Activated effector memory CD4-positive, alpha-beta T cell treated with anti-CD3 and anti-CD28 coated beads, Interleukin-2, amount 50 U/mL, for 16 hours (primary cell): ENCODE data around the gene WDR27.

ENCODE experiments used
- DNase-seq: peaks from one replicate; pipeline ENCODE4 v3.0.0-alpha.2; 2020

The WDR27 gene

GRCh38 chr6:169558774-169559441 is 142.9 kb downstream of the WDR27 start:
- DNase-seq = no peak

GRCh38 chr6:169558378-169558773 is 143.5 kb downstream of the WDR27 start:
- DNase-seq = no peak

GRCh38 chr6:169557887-169558286 is 143.9 kb downstream of the WDR27 start:
- no peak for DNase-seq

- no peak for DNase-seq
These were observed 144.9 kb downstream of the WDR27 start for GRCh38 chr6:169556758-169557548.

DNA sequence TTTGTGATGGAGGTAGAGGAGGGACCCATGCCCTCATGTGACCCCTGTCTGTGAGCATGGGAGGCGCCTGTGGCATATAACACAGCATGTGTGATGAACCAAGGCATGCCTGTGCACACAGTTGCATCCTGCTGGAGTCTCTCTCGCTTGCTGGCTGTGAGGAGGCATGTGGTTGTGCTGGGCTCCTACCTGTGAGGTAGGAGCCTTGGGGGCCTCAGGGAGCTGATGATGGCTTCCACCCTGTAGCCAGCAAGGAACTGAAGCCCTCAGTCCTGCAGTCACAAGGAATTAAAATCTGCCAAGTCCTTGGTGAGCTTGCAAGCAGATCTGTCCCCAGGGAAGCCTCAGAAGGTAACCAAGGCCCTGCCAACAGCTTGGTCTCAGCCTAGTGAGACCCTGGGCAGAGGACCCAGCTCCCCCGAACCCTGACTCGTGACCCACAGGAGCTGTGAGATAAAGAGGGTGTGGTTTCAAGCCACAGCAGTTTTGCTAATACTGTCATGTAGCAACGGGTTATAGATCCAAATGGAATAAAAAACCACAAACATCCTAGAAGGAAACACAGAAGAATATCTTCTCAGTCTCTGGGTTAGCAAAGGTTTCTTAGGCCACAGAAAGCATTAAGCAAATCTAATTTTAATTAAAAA is 145.7 kb downstream of the WDR27 start:
- no peak for DNase-seq

- no peak for DNase-seq
These were observed 155.8 kb downstream of the WDR27 start for GRCh38 chr6:169545982-169546381.

- no peak for DNase-seq
These were observed 158.1 kb downstream of the WDR27 start for GRCh38 chr6:169543704-169544103.

- no peak for DNase-seq
These were observed 159.3 kb downstream of the WDR27 start for GRCh38 chr6:169542491-169542890.

DNA sequence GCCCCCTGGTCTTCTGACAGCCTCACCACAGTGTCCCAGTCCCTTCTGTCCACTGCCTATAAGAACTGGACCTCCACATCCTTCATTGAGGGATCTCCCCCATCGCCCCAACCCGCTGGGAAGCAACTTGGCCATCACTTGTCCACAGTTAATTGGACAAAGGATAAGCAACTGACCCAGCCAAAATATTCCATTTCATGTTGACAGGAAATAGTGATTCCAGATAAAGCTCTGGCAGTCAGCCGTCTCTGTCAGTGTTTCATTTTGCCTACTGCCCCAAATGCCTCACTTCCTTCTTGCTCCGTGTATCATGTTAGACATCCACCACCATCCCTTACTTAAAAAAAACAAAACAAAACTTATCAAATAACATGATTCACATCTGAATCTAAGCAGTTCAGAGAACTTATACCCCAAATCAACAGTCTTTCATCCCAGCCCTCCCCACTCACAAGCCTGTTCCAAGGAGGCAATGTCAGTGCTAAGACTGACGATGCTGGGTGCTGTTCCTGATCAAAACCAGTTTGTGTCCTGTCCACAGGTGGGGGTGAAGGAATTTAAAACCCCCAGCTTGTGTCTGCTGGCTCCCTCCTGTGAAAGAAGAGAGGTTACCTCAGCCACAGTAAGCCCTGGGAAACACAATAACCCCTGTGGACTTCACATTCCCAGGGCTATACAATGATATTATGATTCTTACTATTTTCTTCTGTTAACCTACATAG is 162.5 kb downstream of the WDR27 start:
- DNase-seq = no peak

DNA sequence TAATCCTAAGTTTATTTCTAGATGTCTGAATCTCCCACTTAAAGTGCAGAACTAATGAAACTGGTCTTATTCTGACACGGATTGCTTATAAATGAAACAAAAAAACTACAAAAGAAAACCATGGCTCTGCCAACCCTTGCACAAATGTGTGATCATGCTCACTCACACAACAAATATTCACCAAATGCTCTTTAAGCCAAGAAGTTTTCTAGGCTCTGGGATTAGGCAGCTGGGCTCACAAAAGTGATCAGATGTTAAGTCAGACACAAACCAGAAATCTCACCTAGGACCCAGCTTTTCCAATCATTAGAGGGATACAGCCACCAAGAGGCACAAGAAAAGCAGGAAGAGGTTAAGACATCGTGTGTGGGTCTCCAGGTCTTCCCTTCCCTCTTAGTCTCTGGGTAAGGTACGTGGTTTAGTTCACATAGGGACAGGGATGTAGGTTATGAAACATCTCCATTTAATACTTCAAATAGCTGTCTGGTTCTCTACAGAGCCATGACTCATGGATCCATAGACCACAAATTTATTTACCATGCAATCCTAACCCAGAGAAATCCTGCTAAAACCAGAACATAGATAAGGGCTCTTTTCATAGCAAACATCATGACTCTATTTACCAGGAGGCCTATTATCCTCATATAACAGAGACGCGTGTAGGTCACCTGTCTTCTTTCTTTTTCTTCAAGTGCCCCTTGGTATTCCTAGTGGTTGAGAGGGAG is 165.2 kb downstream of the WDR27 start:
- DNase-seq = no peak

- no peak for DNase-seq
These were observed 167.8 kb downstream of the WDR27 start for GRCh38 chr6:169534039-169534421.

- no peak for DNase-seq
These were observed 168.4 kb downstream of the WDR27 start for GRCh38 chr6:169533301-169534038.

GRCh38 chr6:169530752-169531123 is 171.1 kb downstream of the WDR27 start:
- no peak for DNase-seq

DNA sequence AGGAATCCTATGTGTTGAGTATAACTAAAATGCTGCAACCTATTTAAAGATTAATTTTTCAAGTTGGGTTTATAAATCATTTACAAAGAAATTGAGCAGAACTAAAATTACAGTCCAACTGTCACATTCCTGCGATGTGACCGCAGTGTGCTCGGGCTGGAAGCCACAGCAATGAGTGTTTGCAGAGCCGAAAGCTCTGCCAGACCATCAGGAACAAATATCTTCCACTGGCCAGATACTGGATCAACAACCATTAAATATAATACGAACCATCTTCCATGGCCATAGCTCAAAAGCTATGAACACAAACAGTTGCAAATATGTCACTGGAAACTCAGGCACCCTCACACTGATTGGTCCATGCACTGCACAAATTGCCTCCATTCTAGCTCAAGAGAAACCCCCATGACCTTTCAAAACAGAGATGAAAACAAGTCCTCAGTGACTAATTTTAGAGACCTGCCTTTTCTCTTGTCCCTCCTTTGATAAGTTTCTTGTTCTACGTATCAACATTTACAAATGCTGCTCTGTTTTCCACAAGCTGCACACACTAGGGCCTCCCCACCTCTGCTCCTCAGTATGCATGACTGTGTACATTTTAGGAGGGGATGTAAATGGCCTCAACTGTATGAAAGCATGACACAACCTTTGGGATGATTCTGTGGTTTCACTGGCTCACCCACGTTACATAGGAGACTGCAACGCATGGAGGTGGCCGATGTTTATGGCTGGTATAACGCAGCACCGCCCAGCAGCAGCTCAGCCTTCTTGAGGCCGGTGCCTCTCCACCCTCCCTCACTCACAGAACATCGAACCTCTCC is 171.7 kb downstream of the WDR27 start:
- no peak for DNase-seq

GRCh38 chr6:169528755-169529154 is 173.1 kb downstream of the WDR27 start:
- no peak for DNase-seq

- no peak for DNase-seq
These were observed 174.5 kb downstream of the WDR27 start for GRCh38 chr6:169527306-169527705.

- DNase-seq = no peak
These were observed 180.0 kb downstream of the WDR27 start for GRCh38 chr6:169521825-169522224.

DNA sequence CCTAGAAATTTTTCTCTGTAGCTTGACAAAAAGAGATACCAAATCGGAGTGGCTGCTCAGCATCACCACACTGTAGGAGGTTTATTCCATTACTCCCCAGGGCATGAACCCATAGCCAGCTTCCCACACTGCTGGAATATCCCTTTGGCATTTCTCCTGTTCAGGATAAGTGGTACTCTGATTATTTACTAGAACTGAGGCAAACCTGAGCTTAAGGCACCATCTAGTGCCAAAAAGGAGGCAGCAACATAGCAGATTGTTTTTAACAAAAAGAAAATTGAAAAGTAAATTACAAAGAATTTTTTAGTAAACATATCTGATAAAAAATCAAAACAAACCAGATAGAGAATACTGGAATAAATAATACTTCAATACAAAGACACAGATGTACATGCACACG is 181.7 kb downstream of the WDR27 start:
- no peak for DNase-seq

- no peak for DNase-seq
These were observed 183.4 kb downstream of the WDR27 start for GRCh38 chr6:169518451-169518850.

DNA sequence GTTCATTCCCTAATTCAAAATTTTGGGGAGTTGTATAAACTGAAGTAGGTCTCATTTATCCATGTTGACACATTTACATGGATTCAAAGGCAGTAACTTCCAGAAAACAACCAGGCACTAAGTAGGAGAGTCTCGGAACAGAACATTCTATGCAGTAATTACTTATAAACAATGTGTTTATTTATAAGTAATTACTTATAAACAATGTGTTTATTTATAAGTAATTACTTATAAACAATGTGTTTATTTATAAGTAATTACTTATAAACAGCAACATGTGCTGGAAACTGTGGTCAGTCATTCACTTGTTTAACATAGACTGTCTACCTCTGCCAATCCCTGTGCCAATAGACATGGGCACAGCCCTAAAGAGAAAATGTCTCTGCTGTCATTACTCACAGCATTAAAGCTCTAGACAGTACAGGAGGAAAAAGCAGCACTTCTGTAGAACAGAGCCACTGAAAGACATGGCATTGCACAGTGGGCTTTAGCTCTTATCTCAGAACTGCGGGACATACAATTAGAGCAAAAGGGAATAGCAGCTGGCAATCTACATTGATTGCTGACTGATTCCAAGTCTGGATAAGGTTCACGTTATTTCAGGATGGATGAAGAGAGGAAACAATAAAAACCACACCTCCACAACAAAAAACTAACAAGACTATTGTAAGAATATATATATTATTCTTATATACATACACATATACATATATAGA is 188.2 kb downstream of the WDR27 start:
- DNase-seq = no peak
